ENCODE results near the gene SLC37A1.

The SLC37A1 gene

GRCh38 chr21:42479582-42479981 lies 34.1 kb upstream of the SLC37A1 start:
- DNase-seq, result no peak

GRCh38 chr21:42480736-42481135 lies 32.9 kb upstream of the SLC37A1 start:
- no peak for DNase-seq

GRCh38 chr21:42481169-42481568 lies 32.5 kb upstream of the SLC37A1 start:
- DNase-seq, result no peak

DNA sequence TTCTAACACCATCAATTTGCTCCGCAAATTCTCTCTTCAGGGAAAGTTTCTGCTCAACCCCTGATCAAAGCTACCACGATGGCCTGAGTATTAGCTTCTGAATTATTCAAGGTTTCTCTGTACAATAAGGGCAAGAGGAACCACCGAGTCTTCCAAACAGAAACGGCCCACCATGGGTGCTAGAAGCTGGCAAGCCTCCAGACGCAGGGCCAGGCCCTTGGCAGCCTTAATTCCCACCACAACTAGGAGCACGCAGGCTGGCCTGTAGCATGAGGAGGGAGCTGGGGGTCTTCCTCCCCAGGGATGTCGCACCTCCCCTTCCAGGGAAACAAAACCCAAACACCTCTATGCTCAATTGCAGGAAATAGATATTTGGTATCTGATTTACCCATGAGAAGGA lies 28.7 kb upstream of the SLC37A1 start:
- DNase-seq, result no peak

GRCh38 chr21:42486072-42486471 lies 27.6 kb upstream of the SLC37A1 start:
- DNase-seq, result no peak

DNA sequence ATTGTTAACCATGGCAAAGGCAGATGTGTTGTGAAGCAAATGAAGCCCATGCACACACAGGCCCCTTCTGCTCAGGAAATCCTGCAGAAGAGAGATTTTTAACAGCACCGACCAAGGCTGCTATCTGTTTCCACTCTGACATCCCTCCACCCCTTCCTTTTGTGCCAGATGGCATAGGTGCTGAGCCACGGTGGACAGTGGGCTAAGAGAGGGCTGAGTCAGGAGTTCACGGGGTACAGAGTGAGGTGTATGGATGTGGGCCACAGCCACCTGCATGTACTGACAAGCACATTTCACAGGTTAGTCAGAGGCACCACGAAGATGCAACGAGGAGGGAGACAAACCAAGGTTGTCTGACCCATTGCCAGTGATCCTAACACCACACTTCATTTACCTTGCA lies 27.1 kb upstream of the SLC37A1 start:
- no peak for DNase-seq

- no peak for DNase-seq
Observed at GRCh38 chr21:42489006-42489563, 24.6 kb upstream of the SLC37A1 start.

DNA sequence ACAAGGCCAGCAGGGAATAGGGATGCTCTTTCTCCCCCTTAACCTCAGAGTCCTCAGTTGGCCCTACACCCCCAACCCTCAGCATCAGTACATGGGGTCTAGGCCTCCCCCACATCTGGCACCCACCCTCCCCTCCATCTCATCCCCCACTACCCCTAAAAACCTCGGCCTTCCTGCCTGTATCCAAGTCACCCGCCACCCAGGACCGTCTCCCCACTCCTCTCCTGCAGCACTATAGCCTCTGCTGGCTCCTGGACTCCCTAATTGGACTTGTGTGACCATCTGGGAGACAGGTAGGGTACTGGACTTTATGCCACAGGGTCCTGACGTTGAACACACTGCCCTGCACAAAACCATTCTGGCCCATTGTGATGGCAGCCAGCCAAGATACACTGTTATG lies 23.7 kb upstream of the SLC37A1 start:
- no peak for DNase-seq

- no peak for DNase-seq
Observed at GRCh38 chr21:42490720-42491119, 22.9 kb upstream of the SLC37A1 start.

- no peak for DNase-seq
Observed at GRCh38 chr21:42491328-42491727, 22.3 kb upstream of the SLC37A1 start.

DNA sequence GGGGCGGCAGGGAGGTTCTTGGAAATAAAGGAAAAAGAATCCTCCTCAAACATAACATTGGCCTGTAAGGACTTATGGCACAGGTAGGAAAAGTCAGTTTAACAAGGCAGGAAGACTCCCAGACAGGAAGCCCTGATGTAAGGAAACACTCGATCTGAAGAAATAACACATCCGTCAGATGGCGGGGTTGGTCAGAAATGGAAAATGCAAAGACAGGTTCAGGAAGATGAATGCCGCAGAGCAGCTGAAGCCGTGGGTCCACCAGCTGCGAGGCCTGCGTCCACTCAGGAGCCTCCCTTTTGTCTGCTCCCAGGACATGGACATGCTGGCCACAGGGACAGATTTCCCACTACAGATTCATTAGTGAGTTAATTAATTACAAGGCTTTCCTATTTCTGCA lies 21.5 kb upstream of the SLC37A1 start:
- no peak for DNase-seq

GRCh38 chr21:42493109-42494060 lies 20.3 kb upstream of the SLC37A1 start:
- DNase-seq, result no peak

GRCh38 chr21:42495027-42495426 lies 18.6 kb upstream of the SLC37A1 start:
- no peak for DNase-seq

GRCh38 chr21:42495765-42496119 lies 17.9 kb upstream of the SLC37A1 start:
- no peak for DNase-seq

- peak; percentile 95 for DNase-seq
Observed at GRCh38 chr21:42496120-42496838, 17.4 kb upstream of the SLC37A1 start, which contains the start of gene RSPH1. TSS of gene RSPH1 (minus strand) at chr21:42496224. CDS start at chr21:42496186, 38 bp downstream.

GRCh38 chr21:42496839-42497202 lies 16.8 kb upstream of the SLC37A1 start:
- no peak for DNase-seq

- no peak for DNase-seq
Observed at GRCh38 chr21:42498012-42498411, 15.6 kb upstream of the SLC37A1 start.

GRCh38 chr21:42499444-42500112 lies 14.1 kb upstream of the SLC37A1 start:
- DNase-seq, result no peak

DNA sequence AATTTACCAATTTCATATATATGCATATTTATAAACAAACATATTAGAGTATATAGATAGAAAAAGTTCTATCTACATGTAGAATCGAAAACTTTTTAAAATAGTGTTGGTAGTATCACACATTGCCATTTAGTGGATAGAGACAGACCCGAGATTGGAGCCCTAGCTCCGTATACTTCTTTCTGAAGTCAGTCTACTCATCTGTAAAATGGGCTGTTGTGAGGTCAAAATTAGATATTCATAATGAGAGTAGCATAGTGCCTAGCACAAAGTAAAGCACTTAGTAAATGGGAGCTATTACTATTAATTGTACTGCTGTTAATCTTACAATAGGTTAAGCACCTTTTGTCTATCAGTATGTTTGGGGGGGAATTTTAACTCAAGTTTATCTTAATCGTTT lies 13.4 kb upstream of the SLC37A1 start:
- no peak for DNase-seq

GRCh38 chr21:42500736-42501135 lies 12.9 kb upstream of the SLC37A1 start:
- no peak for DNase-seq

DNA sequence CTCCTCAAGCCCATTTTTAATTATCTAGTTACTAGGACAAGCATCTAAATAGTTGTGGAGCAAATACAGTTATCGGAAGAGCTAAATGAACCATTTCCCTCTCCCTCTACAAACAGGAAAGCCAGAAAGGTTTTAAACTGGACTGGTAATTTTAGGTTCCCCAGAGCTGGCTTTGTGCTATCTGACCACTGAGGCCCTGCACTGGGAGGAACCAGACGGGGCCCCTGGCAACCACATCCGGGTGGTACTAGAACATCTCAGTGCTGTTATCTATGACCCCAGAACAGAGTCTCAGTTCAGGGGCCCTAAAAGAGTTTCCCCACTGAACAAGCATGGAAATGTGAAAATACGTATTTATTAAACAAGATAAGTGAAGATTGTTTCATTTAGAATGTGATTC lies 9.9 kb upstream of the SLC37A1 start:
- DNase-seq, result no peak

GRCh38 chr21:42505090-42505726 lies 8.4 kb upstream of the SLC37A1 start:
- no peak for DNase-seq

DNA sequence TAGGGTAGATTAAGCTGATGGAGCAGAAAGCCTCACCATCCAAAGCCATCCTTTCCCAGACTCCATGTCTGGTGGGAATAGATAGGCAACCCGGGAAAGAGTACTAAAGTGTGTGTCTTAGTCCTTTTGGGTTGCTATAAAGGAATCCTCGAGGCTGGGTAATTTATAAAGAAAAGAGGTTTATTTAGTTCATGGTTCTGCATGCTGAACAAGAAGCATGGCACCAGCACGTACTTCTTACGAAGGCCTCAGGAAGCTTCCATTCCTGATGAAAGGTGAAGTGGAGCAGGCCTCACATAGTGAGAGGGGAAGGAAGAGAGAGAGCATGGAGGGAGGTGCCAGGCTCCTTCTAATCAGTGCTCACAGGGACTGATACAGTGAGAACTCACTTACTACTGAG lies 6.2 kb upstream of the SLC37A1 start:
- no peak for DNase-seq
